T-cell (primary cell): ENCODE data around the gene SYCE3. TPM values are rescaled to one million over a fixed set of nuclear protein-coding genes. Genes with fewer than 3 reads are reported as not detected.

Experiments used
- ATAC-seq, 4 experiments: fragments of 200-7000 bp in 3 of 4; fragments of 150-1000 bp in 1 of 4; cut with Tn5 transposase; replicated peaks in 1 of 4; 1 replicate in 3 of 4; 2 replicates in 1 of 4; pipeline ENCODE4 v1.10.0; 2021; ENCODE audit warnings: moderate library complexity in 3 of 4, mild to moderate bottlenecking in 2 of 4, moderate number of reproducible peaks in 1 of 4
- CTCF ChIA-PET, 2 donors: fragments of 300-600 bp; sonication (Branson Sonifier 250); formaldehyde crosslinking; loops; one replicate each; lab custom pipeline; 2022; ENCODE audit warnings: antibody characterized with exemption in 2 of 2; lab: Charles Lee
- POLR2A ChIA-PET, 2 donors: fragments of 300-600 bp; sonication (Branson Sonifier 250); formaldehyde crosslinking; loops; one replicate each; lab custom pipeline; 2022; ENCODE audit warnings: antibody characterized with exemption in 2 of 2; lab: Charles Lee
- DNase-seq, 35 experiments: peaks; one replicate each; pipeline versions ENCODE4 v3.0.0 to v3.0.0-alpha.2; 2013 to 2023
- H3K27ac ChIP-seq: one replicate; pipeline ENCODE4 v1.5.1; 2013; ENCODE audit warnings: low read length
- H3K27me3 ChIP-seq, 2 experiments: replicated peaks in 1 of 2; 1 replicate in 1 of 2; 2 replicates in 1 of 2; pipeline versions ENCODE4 v1.6.1 to v1.7.0; 2013; ENCODE audit warnings: low read length in 1 of 2, mixed read lengths in 1 of 2; ENCODE audit not compliant: control insufficient read depth in 2 of 2, insufficient read depth in 2 of 2; ENCODE audit errors: extremely low read depth in 1 of 2
- H3K36me3 ChIP-seq, 2 donors: 1 replicate in 1 of 2; 2 replicates in 1 of 2; pipeline versions ENCODE4 v1.6.1 to v1.7.0; 2013; ENCODE audit warnings: low read length in 1 of 2; ENCODE audit not compliant: control insufficient read depth in 2 of 2, insufficient read depth in 1 of 2; ENCODE audit errors: extremely low read depth in 1 of 2
- H3K4me1 ChIP-seq, 2 experiments: 1 replicate in 1 of 2; 2 replicates in 1 of 2; pipeline versions ENCODE4 v1.6.1 to v1.7.0; 2013; ENCODE audit warnings: low read length in 2 of 2, mixed read lengths in 1 of 2; ENCODE audit not compliant: insufficient read depth in 2 of 2, control insufficient read depth in 1 of 2; ENCODE audit errors: extremely low read depth in 1 of 2
- H3K4me3 ChIP-seq, 2 donors: 1 replicate in 1 of 2; 2 replicates in 1 of 2; pipeline versions ENCODE4 v1.5.1 to v1.7.0; 2013; ENCODE audit warnings: mild to moderate bottlenecking in 2 of 2, low read length in 1 of 2, moderate library complexity in 1 of 2; ENCODE audit not compliant: control insufficient read depth in 1 of 2; ENCODE audit errors: extremely low read depth in 1 of 2
- H3K9me3 ChIP-seq: 2 replicates; pipeline ENCODE4 v1.7.0; 2013
- H3K27ac Mint-ChIP-seq, 2 donors: one replicate each; pipeline ENCODE4 v1.8.0; 2020 to 2021; ENCODE audit warnings: mild to moderate bottlenecking in 2 of 2, mixed read lengths in 2 of 2
- H3K27me3 Mint-ChIP-seq, 2 donors: one replicate each; pipeline ENCODE4 v1.8.0; 2021 to 2022; ENCODE audit warnings: mixed read lengths in 2 of 2
- H3K36me3 Mint-ChIP-seq: one replicate; pipeline ENCODE4 v1.8.0; 2021; ENCODE audit warnings: mixed read lengths
- H3K4me1 Mint-ChIP-seq, 3 donors: one replicate each; pipeline ENCODE4 v1.8.0; 2020 to 2022; ENCODE audit warnings: mixed read lengths in 3 of 3, mild to moderate bottlenecking in 1 of 3
- H3K4me3 Mint-ChIP-seq, 3 donors: one replicate each; pipeline ENCODE4 v1.8.0; 2020 to 2022; ENCODE audit warnings: mild to moderate bottlenecking in 3 of 3, mixed read lengths in 3 of 3, moderate library complexity in 3 of 3
- H3K9me3 Mint-ChIP-seq, 3 donors: one replicate each; pipeline ENCODE4 v1.8.0; 2020 to 2022; ENCODE audit warnings: mixed read lengths in 3 of 3
- WGBS: methylation state at CpG from one replicate; pipeline ENCODE4 v1.1.5; 2013; ENCODE audit warnings: missing lambda C conversion rate; ENCODE audit not compliant: insufficient coverage; 5-methylcytosine and 5-hydroxymethylcytosine counted together
- total RNA-seq, 35 experiments: library from RNA in 6 of 35; stranded (reverse) in 6 of 35; fragments of 120-200 nt in 1 of 35; gene quantifications; one replicate each; pipeline versions ENCODE4 v1.2.1 to v1.2.4 and lab custom pipeline; 2013 to 2026

The SYCE3 gene
- total RNA-seq, 5 donors from 2014 or later (not counting 1 experiment from before 2014, with no cell fraction given): not detected

GRCh38 chr22:50517495-50518260, 45.0 kb downstream of the SYCE3 start:
- no peak overlapping the region for H3K27ac Mint-ChIP-seq
- Histone ChIP-seq H3K27me3 (no peaks in the 10 kb centered on the region), H3K36me3 (peaks cover 41 to 59% of the 10 kb centered on the region in 2 donors), H3K4me1 (no peaks in the 10 kb centered on the region), H3K4me3 (no peak overlapping the region), H3K9me3 (no peaks in the 10 kb centered on the region), H3K27ac (no peak overlapping the region)
- ATAC-seq: no peak
- WGBS: 96% methylated on average over 10 of the region's 20 CpGs
- H3K4me1 Mint-ChIP-seq: peaks cover 13 to 17% (median 14%) of the 10 kb centered on the region in 3 donors
- no peak overlapping the region for H3K4me3 Mint-ChIP-seq
- ChIA-PET CTCF (no interaction called here), POLR2A (no interaction called here)
- no peaks in the 10 kb centered on the region for H3K9me3 Mint-ChIP-seq
- no peaks in the 10 kb centered on the region for H3K27me3 Mint-ChIP-seq
- H3K36me3 Mint-ChIP-seq: peaks cover 14% of the 10 kb centered on the region
- DNase-seq: no peak

- H3K36me3 ChIP-seq: peaks cover 38 to 56% of the 10 kb centered on the region in 2 donors
- CTCF ChIA-PET: interaction anchor here in 1 of 2 donors (1.6 kb wide), 1 partner anchor 8 kb away, joined by 9 read pairs; the partner anchor contains the start of gene SCO2
- no peak for DNase-seq
These were observed 45.8 kb downstream of the SYCE3 start for GRCh38 chr22:50516891-50517290.

GRCh38 chr22:50516068-50516467, 46.7 kb downstream of the SYCE3 start:
- Histone ChIP-seq H3K9me3 (no peaks in the 10 kb centered on the region), H3K36me3 (peaks cover 35 to 51% of the 10 kb centered on the region in 2 donors), H3K27ac (no peak overlapping the region), H3K4me1 (no peaks in the 10 kb centered on the region), H3K27me3 (no peaks in the 10 kb centered on the region), H3K4me3 (no peak overlapping the region)
- ChIA-PET CTCF (interaction anchor here in 1 of 2 donors (1.6 kb wide), 1 partner anchor 9 kb away, joined by 9 read pairs; the partner anchor contains the start of gene SCO2), POLR2A (no interaction called here)
- Mint-ChIP-seq H3K4me1 (peaks cover 18 to 20% (median 19%) of the 10 kb centered on the region in 3 donors), H3K27me3 (no peaks in the 10 kb centered on the region), H3K36me3 (peaks cover 19% of the 10 kb centered on the region), H3K27ac (no peak overlapping the region), H3K4me3 (no peak overlapping the region), H3K9me3 (no peaks in the 10 kb centered on the region)
- ATAC-seq (no peak), DNase-seq (no peak)
- 98% methylated on average over 6 of the region's 8 CpGs for WGBS

More at GRCh38 chr22:50516891-50517290, 45.8 kb downstream of the SYCE3 start:
- H3K27me3 ChIP-seq: no peaks in the 10 kb centered on the region
- WGBS: 88% methylated on average over 14 of the region's 16 CpGs
- Mint-ChIP-seq H3K27ac (no peak overlapping the region), H3K4me1 (peaks cover 18 to 20% (median 19%) of the 10 kb centered on the region in 3 donors), H3K9me3 (no peaks in the 10 kb centered on the region), H3K27me3 (no peaks in the 10 kb centered on the region), H3K36me3 (peaks cover 19% of the 10 kb centered on the region), H3K4me3 (no peak overlapping the region)
- POLR2A ChIA-PET: no interaction called here
- no peaks in the 10 kb centered on the region for H3K4me1 ChIP-seq
- H3K9me3 ChIP-seq: no peaks in the 10 kb centered on the region
- H3K4me3 ChIP-seq: no peak overlapping the region
- ATAC-seq: no peak
- no peak overlapping the region for H3K27ac ChIP-seq

- no peak for DNase-seq
- Mint-ChIP-seq H3K4me1 (peaks cover 31 to 33% (median 32%) of the 10 kb centered on the region in 3 donors), H3K4me3 (no peak overlapping the region), H3K27me3 (no peaks in the 10 kb centered on the region), H3K36me3 (peaks cover 19% of the 10 kb centered on the region), H3K9me3 (no peaks in the 10 kb centered on the region), H3K27ac (no peak overlapping the region)
- CTCF ChIA-PET: no interaction called here
- Histone ChIP-seq H3K4me3 (no peak overlapping the region), H3K9me3 (no peaks in the 10 kb centered on the region), H3K27ac (no peak overlapping the region), H3K27me3 (no peaks in the 10 kb centered on the region), H3K4me1 (peaks cover 6 to 11% of the 10 kb centered on the region in 2 experiments), H3K36me3 (peaks cover 16 to 33% of the 10 kb centered on the region in 2 donors)
- 98% methylated on average over 15 of the region's 15 CpGs for WGBS
- POLR2A ChIA-PET: no interaction called here
- no peak for ATAC-seq
These were observed 49.5 kb downstream of the SYCE3 start for GRCh38 chr22:50513175-50513574.

GRCh38 chr22:50508897-50509296, 53.8 kb downstream of the SYCE3 start:
- H3K36me3 ChIP-seq: peaks cover 6 to 28% of the 10 kb centered on the region in 2 donors
- ChIA-PET CTCF (interaction anchor here (0.6 to 2.9 kb wide), 6 partner anchors 16 to 265 kb away, joined by 3 to 62 read pairs (median 9); partner anchors contain the start of gene SCO2 (in 1 of the 2)), POLR2A (interaction anchor here (0.6 to 2.4 kb wide), 4 partner anchors 17 to 106 kb away, joined by 5 to 20 read pairs (median 13); partner anchors contain the start of gene SCO2 (in 2 of the 2))
- DNase-seq: no peak
- Mint-ChIP-seq H3K36me3 (peaks cover 5% of the 10 kb centered on the region), H3K4me3 (peak overlapping the region; percentile 85 to 94 (median 86)), H3K27me3 (no peaks in the 10 kb centered on the region), H3K4me1 (peaks cover 26 to 31% (median 27%) of the 10 kb centered on the region in 3 donors), H3K27ac (peak overlapping the region; percentile 88 to 94), H3K9me3 (no peaks in the 10 kb centered on the region)
- peak overlapping the region; percentile 81 for H3K27ac ChIP-seq
- whole genome bisulfite sequencing: 26% methylated on average over 3 of the region's 3 CpGs
- H3K4me3 ChIP-seq: peak overlapping the region in 1 of 2 donors; percentile 84
- H3K27me3 ChIP-seq: no peaks in the 10 kb centered on the region
- H3K9me3 ChIP-seq: no peaks in the 10 kb centered on the region
- ATAC-seq: no peak
- peaks cover 15 to 30% of the 10 kb centered on the region in 2 experiments for H3K4me1 ChIP-seq
